GM12892 (cell line): Measurements from ENCODE around the gene DPF1.

Experiments used
- POLR2A ChIP-seq: IDR thresholded peaks from 2 replicates; pipeline ENCODE4 v1.6.1; 2011; ENCODE audit warnings: low read depth, low read length, control low read depth
- POLR2AphosphoS5 ChIP-seq: IDR thresholded peaks from 2 replicates; pipeline ENCODE4 v1.6.1; 2011; ENCODE audit warnings: low read depth, low read length, control low read depth

GRCh38 chr19:38228005-38228377 lies 4.0 kb upstream of the DPF1 start:
- TF ChIP-seq POLR2A (no peak), POLR2AphosphoS5 (no peak)
